Panc1 (cell line): Measurements from ENCODE around the gene ZC2HC1B. TPM values are rescaled to one million over a fixed set of nuclear protein-coding genes. Genes with fewer than 3 reads are reported as not detected.
"Not testable (repeated sequence)": the region's sequence is repeated elsewhere in the genome, so short reads cannot be mapped to it uniquely, and the experiment has no call there.

Source experiments
- ATAC-seq: fragments of 200-7000 bp; cut with Tn5 transposase; 2 replicates; pipeline ENCODE4 v1.9.1; 2020; ENCODE audit warnings: mild to moderate bottlenecking, moderate library complexity
- BruUV-seq: library from RNA; stranded (reverse); fragments of 400-500 nt; replicated peaks from 2 replicates; lab custom pipeline; 2021; lab: Mats Ljungman, UMichigan
- CTCF ChIA-PET: fragments of 300-600 bp; sonication (Branson Sonifier 250); formaldehyde crosslinking; loops from one replicate; lab custom pipeline; 2022; ENCODE audit warnings: antibody characterized with exemption; lab: Charles Lee
- POLR2A ChIA-PET: fragments of 300-600 bp; sonication (Branson Sonifier 250); formaldehyde crosslinking; loops from one replicate; lab custom pipeline; 2022; ENCODE audit warnings: antibody characterized with exemption; lab: Charles Lee
- DNase-seq: peaks from one replicate; pipeline ENCODE4 v3.0.0-alpha.2; 2010; ENCODE audit warnings: low read depth, low spot score
- H3K27ac ChIP-seq: 2 replicates; pipeline ENCODE4 v1.5.1; 2011; ENCODE audit warnings: mild to moderate bottlenecking, low read length, inconsistent platforms
- H3K27me3 ChIP-seq: fragments of 200-500 bp; sonication (Bioruptor generic); 2 replicates; pipeline ENCODE4 v1.6.0; 2014; ENCODE audit warnings: low read length, inconsistent platforms; ENCODE audit not compliant: control insufficient read depth, insufficient read depth
- H3K36me3 ChIP-seq: fragments of 200-500 bp; sonication (Bioruptor generic); 2 replicates; pipeline ENCODE4 v1.5.1; 2014; ENCODE audit warnings: inconsistent platforms, mild to moderate bottlenecking, low read length, moderate library complexity; ENCODE audit not compliant: control insufficient read depth, insufficient read depth
- H3K4me1 ChIP-seq: 2 replicates; pipeline ENCODE4 v1.5.1; 2011; ENCODE audit warnings: inconsistent platforms, mild to moderate bottlenecking, low read length, moderate library complexity; ENCODE audit not compliant: control insufficient read depth, insufficient read depth
- H3K4me3 ChIP-seq, 2 experiments: 2 replicates each; pipeline ENCODE4 v1.5.1; 2011 to 2012; ENCODE audit warnings: low read depth in 2 of 2, low read length in 2 of 2, mild to moderate bottlenecking in 2 of 2, inconsistent platforms in 1 of 2, moderate library complexity in 1 of 2
- H3K9me3 ChIP-seq: fragments of 200-500 bp; sonication (Bioruptor generic); 2 replicates; pipeline ENCODE4 v1.5.1; 2014; ENCODE audit warnings: low read depth, mild to moderate bottlenecking, inconsistent platforms, low read length, moderate library complexity; ENCODE audit not compliant: control insufficient read depth, insufficient read depth
- POLR2AphosphoS5 ChIP-seq: IDR thresholded peaks from 2 replicates; pipeline ENCODE4 v1.6.1; 2012; ENCODE audit warnings: mild to moderate bottlenecking, low read depth, low read length, moderate library complexity
- REST ChIP-seq, 2 experiments: IDR thresholded peaks; 2 replicates each; pipeline ENCODE4 v1.6.1; 2011 to 2012; ENCODE audit warnings: low read depth in 2 of 2, control low read depth in 1 of 2, low read length in 1 of 2, mild to moderate bottlenecking in 1 of 2, moderate library complexity in 1 of 2; ENCODE audit not compliant: insufficient read depth in 1 of 2
- SIN3A ChIP-seq: IDR thresholded peaks from 2 replicates; pipeline ENCODE4 v1.6.1; 2012; ENCODE audit warnings: low read depth, mild to moderate bottlenecking, low read length, moderate library complexity, borderline replicate concordance; ENCODE audit not compliant: insufficient read depth
- TCF7L2 ChIP-seq: IDR thresholded peaks from 2 replicates; pipeline ENCODE4 v1.6.1; 2011; ENCODE audit warnings: mild to moderate bottlenecking, low read depth, low read length, inconsistent platforms
- in situ Hi-C: cut with HindIII; loops from 2 replicates; pipeline ENCODE4 v1.10.0; 2016; ENCODE audit warnings: low sequenced_read_pairs, low pct_unique_long_range_greater_than_20kb
- intact Hi-C: fragments of 100-400 bp; cut with micrococcal nuclease; formaldehyde crosslinking; loops from one replicate; pipeline ENCODE4 v1.10.0; 2022; ENCODE audit not compliant: unreplicated experiment
- total RNA-seq: library from RNA; stranded (reverse); gene quantifications from one replicate; pipeline ENCODE4 v1.2.1, GENCODE V29; 2021; ENCODE audit not compliant: unreplicated experiment
- TF ChIP-seq, protein P1 (sequence below): fragments of 450-650 bp; IDR thresholded peaks from 2 replicates; pipeline ENCODE4 v1.5.1; 2017; ENCODE audit warnings: mild to moderate bottlenecking

Gene ZC2HC1B
- total RNA-seq, 1 experiment from 2014 or later, result not detected

GRCh38 chr6:143863771-143864170 is 503 bp upstream of the ZC2HC1B start:
- no TSS peak for BruUV-seq
- H3K4me1 ChIP-seq, result no peaks in the 10 kb centered on the region
- in situ Hi-C loops (no loop called here), intact Hi-C loops (no loop called here)
- no peaks in the 10 kb centered on the region for H3K9me3 ChIP-seq
- no peak overlapping the region for H3K27ac ChIP-seq
- peaks cover 46% of the 10 kb centered on the region for H3K36me3 ChIP-seq
- TF ChIP-seq POLR2AphosphoS5, result no peak
- TF ChIP-seq, protein P1, sequence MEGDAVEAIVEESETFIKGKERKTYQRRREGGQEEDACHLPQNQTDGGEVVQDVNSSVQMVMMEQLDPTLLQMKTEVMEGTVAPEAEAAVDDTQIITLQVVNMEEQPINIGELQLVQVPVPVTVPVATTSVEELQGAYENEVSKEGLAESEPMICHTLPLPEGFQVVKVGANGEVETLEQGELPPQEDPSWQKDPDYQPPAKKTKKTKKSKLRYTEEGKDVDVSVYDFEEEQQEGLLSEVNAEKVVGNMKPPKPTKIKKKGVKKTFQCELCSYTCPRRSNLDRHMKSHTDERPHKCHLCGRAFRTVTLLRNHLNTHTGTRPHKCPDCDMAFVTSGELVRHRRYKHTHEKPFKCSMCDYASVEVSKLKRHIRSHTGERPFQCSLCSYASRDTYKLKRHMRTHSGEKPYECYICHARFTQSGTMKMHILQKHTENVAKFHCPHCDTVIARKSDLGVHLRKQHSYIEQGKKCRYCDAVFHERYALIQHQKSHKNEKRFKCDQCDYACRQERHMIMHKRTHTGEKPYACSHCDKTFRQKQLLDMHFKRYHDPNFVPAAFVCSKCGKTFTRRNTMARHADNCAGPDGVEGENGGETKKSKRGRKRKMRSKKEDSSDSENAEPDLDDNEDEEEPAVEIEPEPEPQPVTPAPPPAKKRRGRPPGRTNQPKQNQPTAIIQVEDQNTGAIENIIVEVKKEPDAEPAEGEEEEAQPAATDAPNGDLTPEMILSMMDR, result no peak
- TF ChIP-seq SIN3A, result no peak
- no peak for TF ChIP-seq REST (IDR thresholded peaks at IDR 0.05; ENCODE audit: insufficient read depth in 1 of 2, low read depth in 2 of 2, low read length in 1 of 2)
- no peak for TF ChIP-seq TCF7L2
- CTCF ChIA-PET, result no interaction called here
- no peak for ATAC-seq
- DNase-seq, result no peak
- no peaks in the 10 kb centered on the region for H3K27me3 ChIP-seq
- no peak overlapping the region for H3K4me3 ChIP-seq
- POLR2A ChIA-PET, result no interaction called here

GRCh38 chr6:143867236-143867635 is 3.0 kb downstream of the ZC2HC1B start:
- Histone ChIP-seq H3K27me3 (no peaks in the 10 kb centered on the region), H3K36me3 (peaks cover 19% of the 10 kb centered on the region), H3K4me1 (no peaks in the 10 kb centered on the region), H3K9me3 (no peaks in the 10 kb centered on the region), H3K4me3 (no peak overlapping the region), H3K27ac (no peak overlapping the region)
- intact Hi-C loops (no loop called here), in situ Hi-C loops (no loop called here)
- DNase-seq (no peak), ATAC-seq (no peak)
- ChIA-PET CTCF (no interaction called here), POLR2A (no interaction called here)
- no TSS peak for BruUV-seq
- TF ChIP-seq, protein P1, result no peak
- TF ChIP-seq POLR2AphosphoS5 (no peak), SIN3A (no peak), REST (IDR thresholded peaks at IDR 0.05; ENCODE audit: insufficient read depth in 1 of 2, low read depth in 2 of 2, low read length in 1 of 2) (no peak), TCF7L2 (no peak)

DNA sequence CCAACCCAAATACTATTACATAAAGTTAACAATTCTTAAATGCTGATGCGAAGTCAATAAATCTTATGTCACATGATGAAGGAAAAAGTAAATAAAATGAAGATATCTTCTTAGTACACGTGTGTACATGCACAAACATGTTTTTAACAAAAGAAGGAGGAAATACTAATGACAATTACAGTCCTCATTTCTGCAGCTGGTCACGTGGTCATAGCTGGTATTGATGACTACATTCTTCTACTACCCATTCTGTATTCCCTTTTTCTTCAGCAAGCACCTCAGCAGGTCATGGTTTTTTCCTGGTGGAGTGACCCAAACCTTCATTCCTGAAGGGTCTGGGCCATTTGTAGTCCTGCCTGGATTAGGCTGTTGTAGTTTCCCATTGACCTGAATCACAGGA is 4.5 kb downstream of the ZC2HC1B start:
- in situ Hi-C loops, ATAC-seq, CTCF ChIA-PET: not testable (repeated sequence)

GRCh38 chr6:143871202-143871730 is 7.0 kb downstream of the ZC2HC1B start:
- H3K4me3 ChIP-seq, in situ Hi-C loops, intact Hi-C loops, POLR2A ChIA-PET, H3K27me3 ChIP-seq, H3K9me3 ChIP-seq, CTCF ChIA-PET, ATAC-seq, BruUV-seq, DNase-seq, H3K27ac ChIP-seq, H3K4me1 ChIP-seq, H3K36me3 ChIP-seq: not testable (repeated sequence)

More for the DNA sequence above, 4.5 kb downstream of the ZC2HC1B start:
- H3K4me3 ChIP-seq, POLR2A ChIA-PET, H3K27ac ChIP-seq, intact Hi-C loops, H3K27me3 ChIP-seq, H3K36me3 ChIP-seq, BruUV-seq, DNase-seq, H3K9me3 ChIP-seq, H3K4me1 ChIP-seq: not testable (repeated sequence)
